CD1c-positive myeloid dendritic cell (primary cell): ENCODE measurements around the gene ELOVL1.
"Not testable (repeated sequence)": the region's sequence is repeated elsewhere in the genome, so short reads cannot be mapped to it uniquely, and the experiment has no call there.

Source experiments
- DNase-seq: peaks from one replicate; pipeline ENCODE4 v3.0.0-alpha.2; 2016; ENCODE audit errors: extremely low spot score

ELOVL1 gene

GRCh38 chr1:43381612-43382011 is 13.8 kb upstream of the ELOVL1 start:
- DNase-seq = peak; percentile 88

- DNase-seq = no peak
Observed at GRCh38 chr1:43379476-43379875, 11.7 kb upstream of the ELOVL1 start.

- no peak for DNase-seq
Observed at GRCh38 chr1:43377831-43378230, 10.0 kb upstream of the ELOVL1 start.

GRCh38 chr1:43376723-43377235 is 9.0 kb upstream of the ELOVL1 start:
- DNase-seq = no peak

GRCh38 chr1:43373066-43373940 is 5.5 kb upstream of the ELOVL1 start:
- peak; percentile 31 for DNase-seq

- no peak for DNase-seq
Observed at GRCh38 chr1:43372172-43372571, 4.4 kb upstream of the ELOVL1 start.

- DNase-seq = no peak
Observed at GRCh38 chr1:43370564-43370963, 2.8 kb upstream of the ELOVL1 start.

GRCh38 chr1:43369779-43370178 is 2.0 kb upstream of the ELOVL1 start:
- not testable (repeated sequence) for DNase-seq

GRCh38 chr1:43368646-43369020 is 822 bp upstream of the ELOVL1 start:
- DNase-seq = no peak

GRCh38 chr1:43367026-43367903 is 546 bp downstream of the ELOVL1 start:
- peak; percentile 31 for DNase-seq

GRCh38 chr1:43366601-43367025 is 1.2 kb downstream of the ELOVL1 start:
- no peak for DNase-seq

GRCh38 chr1:43366179-43366578 is 1.6 kb downstream of the ELOVL1 start:
- DNase-seq = no peak

GRCh38 chr1:43365678-43366077 is 2.1 kb downstream of the ELOVL1 start:
- DNase-seq = no peak

- DNase-seq = no peak
Observed at GRCh38 chr1:43363935-43364525, 3.8 kb downstream of the ELOVL1 start.

- peak; percentile 37 for DNase-seq
Observed at GRCh38 chr1:43363283-43363934, 4.4 kb downstream of the ELOVL1 start.

GRCh38 chr1:43360616-43361015 is 7.2 kb downstream of the ELOVL1 start:
- no peak for DNase-seq

GRCh38 chr1:43359696-43360095 is 8.1 kb downstream of the ELOVL1 start:
- no peak for DNase-seq

- DNase-seq = peak; percentile 99
Observed at GRCh38 chr1:43358746-43359693, 8.8 kb downstream of the ELOVL1 start, which contains the start of gene CDC20. TSS of gene CDC20 (plus strand) at chr1:43358981. CDS start at chr1:43359216, 235 bp downstream.

- no peak for DNase-seq
Observed at GRCh38 chr1:43358121-43358745, 9.6 kb downstream of the ELOVL1 start.

GRCh38 chr1:43357251-43357650 is 10.6 kb downstream of the ELOVL1 start:
- no peak for DNase-seq
